IMR-90 (cell line): ENCODE results near the gene DEAF1. TPM values are rescaled to one million over a fixed set of nuclear protein-coding genes. Genes with fewer than 3 reads are reported as not detected.

ENCODE experiments used
- ATAC-seq: fragments of 200-7000 bp; cut with Tn5 transposase; 2 replicates; pipeline ENCODE4 v1.9.1; 2020; ENCODE audit warnings: low read depth, mild to moderate bottlenecking, moderate library complexity
- BruUV-seq: library from RNA; stranded (reverse); fragments of 400-500 nt; replicated peaks from 2 replicates; lab custom pipeline; 2021; lab: Mats Ljungman, UMichigan
- CTCF ChIA-PET: fragments of 300-600 bp; formaldehyde crosslinking; extraction: SDS; loops from one replicate; lab custom pipeline; 2021; ENCODE audit warnings: antibody characterized with exemption; lab: Yijun Ruan, JAX
- POLR2A ChIA-PET: fragments of 300-600 bp; sonication (Branson Sonifier 250); formaldehyde crosslinking; loops from one replicate; lab custom pipeline; 2022; ENCODE audit warnings: antibody characterized with exemption; ENCODE audit not compliant: unreplicated experiment; lab: Charles Lee
- DNase-seq: peaks from one replicate; pipeline ENCODE4 v3.0.0; 2013
- H2AFZ ChIP-seq: replicated peaks from 2 replicates; pipeline ENCODE3; 2013; ENCODE audit warnings: low read length, mild to moderate bottlenecking; ENCODE audit not compliant: poor library complexity
- H2AK5ac ChIP-seq: 2 replicates; pipeline ENCODE4 v1.6.1; 2013; ENCODE audit warnings: low read depth, low read length, inconsistent platforms
- H2AK9ac ChIP-seq: replicated peaks from 2 replicates; pipeline ENCODE3; 2013; ENCODE audit warnings: mild to moderate bottlenecking, low read depth, low read length, moderate library complexity; ENCODE audit not compliant: poor library complexity
- H2BK120ac ChIP-seq: 2 replicates; pipeline ENCODE4 v1.6.1; 2013; ENCODE audit warnings: low read depth, low read length, inconsistent platforms
- H2BK15ac ChIP-seq: 3 replicates; pipeline ENCODE4 v1.6.1; 2013; ENCODE audit warnings: low read depth, low read length, inconsistent platforms
- H2BK20ac ChIP-seq: 2 replicates; pipeline ENCODE4 v1.6.1; 2013; ENCODE audit warnings: low read depth, mild to moderate bottlenecking, inconsistent platforms, low read length, moderate library complexity
- H2BK5ac ChIP-seq: 2 replicates; pipeline ENCODE4 v1.6.1; 2013; ENCODE audit warnings: mild to moderate bottlenecking, low read depth, low read length, inconsistent platforms; ENCODE audit not compliant: poor library complexity, severe bottlenecking
- H3K14ac ChIP-seq: replicated peaks from 2 replicates; pipeline ENCODE4 v1.6.1; 2013; ENCODE audit warnings: low read depth, low read length, inconsistent platforms
- H3K18ac ChIP-seq: 2 replicates; pipeline ENCODE4 v1.6.1; 2013; ENCODE audit warnings: low read depth, low read length, control low read depth
- H3K23ac ChIP-seq: 2 replicates; pipeline ENCODE4 v1.6.1; 2013; ENCODE audit warnings: low read depth, low read length, inconsistent platforms
- H3K27ac ChIP-seq: 2 replicates; pipeline ENCODE4 v1.5.1; 2013; ENCODE audit warnings: mild to moderate bottlenecking, control low read depth, low read length; ENCODE audit not compliant: insufficient read depth
- H3K27me3 ChIP-seq: 2 replicates; pipeline ENCODE4 v1.6.1; 2013; ENCODE audit warnings: low read length; ENCODE audit not compliant: control insufficient read depth, insufficient read depth
- H3K36me3 ChIP-seq: 2 replicates; pipeline ENCODE4 v1.6.1; 2013; ENCODE audit warnings: low read length, mixed read lengths; ENCODE audit not compliant: control insufficient read depth, insufficient read depth
- H3K4ac ChIP-seq: 2 replicates; pipeline ENCODE4 v1.6.1; 2013; ENCODE audit warnings: low read depth, low read length, inconsistent platforms
- H3K4me1 ChIP-seq: 2 replicates; pipeline ENCODE4 v1.6.1; 2013; ENCODE audit warnings: low read length, mixed read lengths; ENCODE audit not compliant: control insufficient read depth, insufficient read depth
- H3K4me2 ChIP-seq: 2 replicates; pipeline ENCODE4 v1.6.1; 2013; ENCODE audit warnings: low read depth, mild to moderate bottlenecking, control low read depth, low read length, moderate library complexity
- H3K4me3 ChIP-seq: 2 replicates; pipeline ENCODE4 v1.5.1; 2013; ENCODE audit warnings: low read depth, mild to moderate bottlenecking, control low read depth, low read length, moderate library complexity; ENCODE audit not compliant: insufficient read depth
- H3K56ac ChIP-seq: 2 replicates; pipeline ENCODE4 v1.6.1; 2013; ENCODE audit warnings: low read length, inconsistent platforms; ENCODE audit not compliant: insufficient read depth; ENCODE audit errors: extremely low read depth
- H3K79me1 ChIP-seq, 2 experiments: 2 replicates each; pipeline ENCODE4 v1.6.1; 2013; ENCODE audit warnings: low read length in 2 of 2, inconsistent platforms in 1 of 2, low read depth in 1 of 2
- H3K9ac ChIP-seq: 2 replicates; pipeline ENCODE4 v1.6.1; 2013; ENCODE audit warnings: low read depth, low read length, control low read depth
- H3K9me1 ChIP-seq: 2 replicates; pipeline ENCODE4 v1.6.1; 2013; ENCODE audit warnings: low read length, inconsistent platforms; ENCODE audit not compliant: insufficient read depth
- H3K9me3 ChIP-seq: 2 replicates; pipeline ENCODE4 v1.6.1; 2013; ENCODE audit warnings: low read length; ENCODE audit not compliant: control insufficient read depth, insufficient read depth
- H4K20me1 ChIP-seq: 2 replicates; pipeline ENCODE4 v1.6.1; 2013; ENCODE audit warnings: low read length, inconsistent platforms; ENCODE audit not compliant: insufficient read depth
- H4K5ac ChIP-seq: 2 replicates; pipeline ENCODE4 v1.6.1; 2013; ENCODE audit warnings: mild to moderate bottlenecking, low read depth, low read length, control low read depth
- H4K8ac ChIP-seq, 2 experiments: 2 replicates each; pipeline ENCODE4 v1.6.1; 2013; ENCODE audit warnings: low read depth in 2 of 2, low read length in 2 of 2, control low read depth in 1 of 2, inconsistent platforms in 1 of 2
- H4K91ac ChIP-seq: 2 replicates; pipeline ENCODE4 v1.6.1; 2013; ENCODE audit warnings: low read depth, low read length, inconsistent platforms; ENCODE audit not compliant: insufficient read depth
- NFE2L2 ChIP-seq: fragments of 150-350 bp; IDR thresholded peaks from 2 replicates; pipeline ENCODE4 v1.6.1; 2016; ENCODE audit warnings: low read depth, mild to moderate bottlenecking, low read length
- RAD21 ChIP-seq: IDR thresholded peaks from 2 replicates; pipeline ENCODE4 v1.6.1; 2012; ENCODE audit warnings: low read length, improper control_type of control experiment
- WGBS, 2 experiments: methylation state at CpG; one replicate each; pipeline versions ENCODE4 v1.1.5 to v1.1.7; 2013; ENCODE audit warnings: missing lambda C conversion rate in 2 of 2; ENCODE audit not compliant: insufficient read length in 1 of 2; ENCODE audit errors: extremely low coverage in 2 of 2; 5-methylcytosine and 5-hydroxymethylcytosine counted together
- dilution Hi-C: fragments of 300-500 bp; cut with HindIII; formaldehyde crosslinking; loops from one replicate; pipeline ENCODE4 v1.14.3; 2018; ENCODE audit warnings: low sequenced_read_pairs; ENCODE audit not compliant: unreplicated experiment
- in situ Hi-C: fragments of 300-500 bp; cut with MboI; formaldehyde crosslinking; loops from 3 replicates; pipeline ENCODE4 v1.14.3; 2019; ENCODE audit warnings: low sequenced_read_pairs, inconsistent platforms, mixed read lengths
- intact Hi-C: fragments of 100-400 bp; cut with micrococcal nuclease; formaldehyde crosslinking; loops from 2 replicates; pipeline ENCODE4 v1.10.0; 2022
- polyA plus RNA-seq, 3 experiments: library from polyadenylated mRNA; depleted of rRNA; stranded (reverse); fragments of >200 nt; gene quantifications; 2 replicates each; pipeline ENCODE4 v1.2.3, GENCODE V29; 2012; ENCODE audit warnings: low replicate concordance in 1 of 3
- total RNA-seq: library from RNA; depleted of rRNA; stranded (reverse); fragments of >200 nt; gene quantifications from 2 replicates; pipeline ENCODE4 v1.2.3, GENCODE V29; 2012

The DEAF1 gene
- total and polyA plus RNA-seq, 2 of the 4 experiments (the other 2 are of a cell fraction): 22.9 to 31.6 TPM

DNA sequence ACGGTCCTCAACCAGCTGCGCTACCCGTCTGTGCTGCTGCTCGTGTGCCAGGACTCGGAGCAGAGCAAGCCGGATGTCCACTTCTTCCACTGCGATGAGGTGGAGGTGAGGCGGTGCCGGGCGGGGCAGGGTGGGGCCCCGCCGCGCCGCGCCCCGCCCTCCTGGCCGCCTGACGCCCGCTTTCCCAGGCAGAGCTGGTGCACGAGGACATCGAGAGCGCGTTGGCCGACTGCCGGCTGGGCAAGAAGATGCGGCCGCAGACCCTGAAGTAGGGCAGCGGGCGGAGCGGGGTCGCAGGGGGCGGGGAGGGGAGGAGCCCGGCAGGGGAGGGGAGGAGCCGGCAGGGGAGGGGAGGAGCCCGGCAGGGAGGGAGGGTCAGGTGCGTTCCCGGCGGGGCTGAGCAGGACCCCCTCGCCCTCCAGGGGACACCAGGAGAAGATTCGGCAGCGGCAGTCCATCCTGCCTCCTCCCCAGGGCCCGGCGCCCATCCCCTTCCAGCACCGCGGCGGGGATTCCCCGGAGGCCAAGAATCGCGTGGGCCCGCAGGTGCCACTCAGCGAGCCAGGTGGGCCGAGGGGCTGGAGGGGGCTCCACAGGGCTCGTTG is 25.7 kb upstream of the DEAF1 start:
- Histone ChIP-seq H4K5ac (no peak overlapping the region), H2AFZ (peak overlapping the region; percentile 79), H4K20me1 (no peaks in the 10 kb centered on the region), H2AK9ac (no peak overlapping the region), H3K79me1 (no peaks in the 10 kb centered on the region), H2AK5ac (no peak overlapping the region), H3K27ac (no peak overlapping the region), H3K4me3 (no peak overlapping the region), H3K36me3 (no peaks in the 10 kb centered on the region), H3K14ac (no peak overlapping the region), H3K4me1 (no peaks in the 10 kb centered on the region), H3K4me2 (0 out of 2 replicates have a peak overlapping the region, but pooled peaks have one; percentile 28), H3K23ac (no peak overlapping the region), H2BK5ac (no peak overlapping the region), H3K9me3 (no peaks in the 10 kb centered on the region), H2BK120ac (no peak overlapping the region), H3K27me3 (peaks cover 9% of the 10 kb centered on the region; the same call in 1 of the 2 replicates), H3K9me1 (no peaks in the 10 kb centered on the region), H3K18ac (no peak overlapping the region), H4K8ac (no peak overlapping the region), H2BK15ac (no peak overlapping the region), H3K4ac (no peak overlapping the region), H4K91ac (no peak overlapping the region), H2BK20ac (no peak overlapping the region), H3K9ac (no peak overlapping the region), H3K56ac (no peak overlapping the region)
- BruUV-seq: no TSS peak
- POLR2A ChIA-PET: no interaction called here
- dilution Hi-C loops: no loop called here
- intact Hi-C loops: loop anchor here (10.0 kb wide), 1 partner anchor 166 kb away; no protein-coding TSS in a partner anchor
- WGBS, 2 experiments: 25% methylated on average over 15 of the region's 53 CpGs; no CpG with 5 or more reads in 1 of the 2 experiments
- no peak for TF ChIP-seq NFE2L2
- TF ChIP-seq RAD21: no peak
- in situ Hi-C loops: no loop called here
- DNase-seq (peak; percentile 29), ATAC-seq (peak; percentile 96)
- CTCF ChIA-PET: no interaction called here
